AG10803 (cell line): ENCODE data around the gene ARL13A.

ENCODE experiments used
- DNase-seq: peaks from one replicate; pipeline ENCODE4 v3.0.0; 2010; ENCODE audit warnings: low read depth
- H3K4me3 ChIP-seq: 2 replicates; pipeline ENCODE4 v1.5.1; 2011; ENCODE audit warnings: mild to moderate bottlenecking, low read length, control low read depth
- CTCF ChIP-seq: conservative IDR thresholded peaks from 2 replicates; pipeline ENCODE4 v1.5.1; 2011; ENCODE audit warnings: mild to moderate bottlenecking, low read length, control low read depth, inconsistent platforms

Gene ARL13A

GRCh38 chrX:101025126-101025525 lies 55.6 kb downstream of the ARL13A start:
- DNase-seq = peak; percentile 1
- TF ChIP-seq CTCF = no peak
- H3K4me3 ChIP-seq = no peak overlapping the region

GRCh38 chrX:101028562-101028961 lies 59.1 kb downstream of the ARL13A start:
- no peak overlapping the region for H3K4me3 ChIP-seq
- TF ChIP-seq CTCF = no peak
- no peak for DNase-seq

- TF ChIP-seq CTCF = no peak
- DNase-seq = no peak
These were observed 60.2 kb downstream of the ARL13A start for GRCh38 chrX:101029665-101030064.

GRCh38 chrX:101037231-101037630 lies 67.7 kb downstream of the ARL13A start:
- H3K4me3 ChIP-seq = no peak overlapping the region
- no peak for TF ChIP-seq CTCF

More at GRCh38 chrX:101029665-101030064, 60.2 kb downstream of the ARL13A start:
- H3K4me3 ChIP-seq = no peak overlapping the region

GRCh38 chrX:101040197-101040596 lies 70.7 kb downstream of the ARL13A start:
- no peak for TF ChIP-seq CTCF
- peak; percentile 29 for DNase-seq
- no peak overlapping the region for H3K4me3 ChIP-seq

More at GRCh38 chrX:101037231-101037630, 67.7 kb downstream of the ARL13A start:
- DNase-seq = no peak
